ENCODE results near the gene NPHP4.

NPHP4 gene

GRCh38 chr1:6005276-6005917 is 13.2 kb upstream of the NPHP4 start:
- H3K27ac ChIP-seq (ENCODE audit: low read depth, low read length), result no peak overlapping the region
- no peak overlapping the region for H3K9ac ChIP-seq (ENCODE audit: low read length in 5 of 5)
- no peaks in the 10 kb centered on the region for H3K36me3 ChIP-seq (ENCODE audit: control insufficient read depth in 5 of 5, insufficient read depth in 5 of 5, low read length in 5 of 5)
- H3K4me3 ChIP-seq (ENCODE audit: low read depth in 1 of 5, low read length in 5 of 5), result no peak overlapping the region
- peaks cover 0 to 8% (median 0%) of the 10 kb centered on the region in 5 donors for H3K4me1 ChIP-seq (ENCODE audit: control insufficient read depth in 5 of 5, insufficient read depth in 5 of 5, low read length in 5 of 5)
- H3K27me3 ChIP-seq (ENCODE audit: control insufficient read depth in 5 of 5, insufficient read depth in 4 of 5, low read length in 5 of 5), result peaks cover 0 to 14% (median 0%) of the 10 kb centered on the region in 5 donors
- H3K9me3 ChIP-seq (ENCODE audit: control insufficient read depth in 5 of 5, low read length in 5 of 5), result no peaks in the 10 kb centered on the region

GRCh38 chr1:6004412-6005123 is 12.3 kb upstream of the NPHP4 start:
- peaks cover 0 to 18% (median 0%) of the 10 kb centered on the region in 5 donors for H3K27me3 ChIP-seq (ENCODE audit: control insufficient read depth in 5 of 5, insufficient read depth in 4 of 5, low read length in 5 of 5)
- H3K4me1 ChIP-seq (ENCODE audit: control insufficient read depth in 5 of 5, insufficient read depth in 5 of 5, low read length in 5 of 5), result peaks cover 0 to 8% (median 0%) of the 10 kb centered on the region in 5 donors
- no peak overlapping the region for H3K27ac ChIP-seq (ENCODE audit: low read depth, low read length)
- H3K9me3 ChIP-seq (ENCODE audit: control insufficient read depth in 5 of 5, low read length in 5 of 5), result no peaks in the 10 kb centered on the region
- no peak overlapping the region for H3K4me3 ChIP-seq (ENCODE audit: low read depth in 1 of 5, low read length in 5 of 5)
- no peaks in the 10 kb centered on the region for H3K36me3 ChIP-seq (ENCODE audit: control insufficient read depth in 5 of 5, insufficient read depth in 5 of 5, low read length in 5 of 5)
- H3K9ac ChIP-seq (ENCODE audit: low read length in 5 of 5), result no peak overlapping the region

DNA sequence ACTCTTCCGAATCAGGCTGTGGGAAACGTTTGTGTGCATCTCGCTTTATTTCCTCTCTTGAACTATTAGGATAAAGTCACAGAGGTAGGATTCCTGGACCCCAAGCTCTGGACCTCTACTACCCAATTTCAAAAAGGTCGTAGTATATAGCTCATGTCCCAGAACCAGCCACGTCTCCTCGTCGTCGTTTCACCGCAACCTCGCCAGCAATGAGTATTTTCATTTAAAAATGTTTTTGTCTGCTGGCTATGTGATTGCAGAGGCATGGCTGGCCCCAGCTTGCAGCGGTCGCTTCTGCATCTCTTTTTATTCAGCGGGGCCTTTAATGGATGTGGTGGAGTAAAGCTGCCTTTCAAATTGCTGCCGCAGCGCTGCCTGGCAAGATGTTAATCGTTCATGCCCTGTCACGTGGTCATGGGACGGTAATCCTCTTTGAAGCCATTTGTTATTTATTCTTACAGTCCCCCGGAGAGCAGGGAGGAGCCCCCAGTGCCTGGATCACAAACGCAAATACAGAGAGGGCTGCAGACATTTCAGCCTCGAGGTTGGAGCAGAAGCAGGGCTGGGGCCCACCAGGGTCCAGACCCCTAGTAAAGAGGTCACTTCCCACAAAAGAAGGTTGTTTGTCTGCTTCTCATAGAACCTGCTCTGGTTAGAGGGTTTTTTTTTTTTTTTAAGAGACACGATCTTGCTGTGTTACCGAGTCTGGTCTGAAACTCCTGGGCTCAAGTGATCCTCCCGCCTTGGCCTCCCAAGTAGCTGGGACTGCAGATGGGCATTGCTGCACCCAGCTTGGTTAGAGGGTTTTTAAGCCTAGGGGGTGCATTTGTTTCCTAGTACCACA is 11.6 kb upstream of the NPHP4 start:
- Histone ChIP-seq H3K9ac (ENCODE audit: low read length in 5 of 5) (no peak overlapping the region), H3K9me3 (ENCODE audit: control insufficient read depth in 5 of 5, low read length in 5 of 5) (no peaks in the 10 kb centered on the region), H3K27me3 (ENCODE audit: control insufficient read depth in 5 of 5, insufficient read depth in 4 of 5, low read length in 5 of 5) (peaks cover 0 to 18% (median 0%) of the 10 kb centered on the region in 5 donors), H3K4me1 (ENCODE audit: control insufficient read depth in 5 of 5, insufficient read depth in 5 of 5, low read length in 5 of 5) (peaks cover 0 to under 1% (median 0%) of the 10 kb centered on the region in 5 donors), H3K36me3 (ENCODE audit: control insufficient read depth in 5 of 5, insufficient read depth in 5 of 5, low read length in 5 of 5) (no peaks in the 10 kb centered on the region), H3K4me3 (ENCODE audit: low read depth in 1 of 5, low read length in 5 of 5) (no peak overlapping the region), H3K27ac (ENCODE audit: low read depth, low read length) (no peak overlapping the region)

DNA sequence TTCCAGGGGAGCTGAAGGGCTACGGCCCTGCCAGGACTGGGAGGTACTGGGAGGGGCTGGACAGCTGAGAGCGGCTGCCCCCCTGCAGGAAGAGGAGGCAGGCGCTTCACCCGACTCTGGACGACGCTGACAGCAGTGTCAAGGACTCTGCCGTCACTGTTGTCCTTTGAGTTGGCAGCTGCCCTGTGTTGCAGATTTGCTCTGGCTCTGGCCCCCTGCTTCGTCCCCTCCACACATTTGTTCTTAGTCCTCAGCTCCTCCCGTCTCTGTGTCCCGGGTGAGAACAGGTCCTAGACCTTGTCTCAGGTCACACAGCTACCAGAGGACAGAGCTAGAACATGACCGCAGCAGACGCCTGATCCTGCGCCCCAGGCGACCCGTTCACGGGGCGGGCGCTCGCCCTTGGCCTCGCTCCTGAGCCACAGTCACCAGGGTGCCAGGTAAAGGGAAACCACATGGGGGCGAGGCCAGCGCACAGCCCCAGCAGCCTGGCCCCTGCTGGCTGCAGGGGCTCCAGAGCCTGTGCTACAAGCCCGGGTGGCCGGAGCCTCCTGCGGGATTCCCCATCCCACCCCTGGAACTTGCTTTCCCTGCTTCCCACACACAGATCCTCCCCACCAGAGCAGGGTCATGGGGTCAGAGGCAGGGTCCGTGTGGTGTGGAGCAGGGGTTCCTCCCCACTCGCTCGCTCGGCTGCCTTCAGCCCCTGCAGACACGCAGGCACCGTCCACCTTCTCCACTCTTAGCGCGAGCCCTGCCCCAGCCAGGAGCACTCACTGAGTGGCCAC is 10.7 kb upstream of the NPHP4 start:
- no peaks in the 10 kb centered on the region for H3K36me3 ChIP-seq (ENCODE audit: control insufficient read depth in 5 of 5, insufficient read depth in 5 of 5, low read length in 5 of 5)
- no peak overlapping the region for H3K4me3 ChIP-seq (ENCODE audit: low read depth in 1 of 5, low read length in 5 of 5)
- no peaks in the 10 kb centered on the region for H3K9me3 ChIP-seq (ENCODE audit: control insufficient read depth in 5 of 5, low read length in 5 of 5)
- H3K9ac ChIP-seq (ENCODE audit: low read length in 5 of 5), result no peak overlapping the region
- H3K27ac ChIP-seq (ENCODE audit: low read depth, low read length), result no peak overlapping the region
- no peaks in the 10 kb centered on the region for H3K4me1 ChIP-seq (ENCODE audit: control insufficient read depth in 5 of 5, insufficient read depth in 5 of 5, low read length in 5 of 5)
- H3K27me3 ChIP-seq (ENCODE audit: control insufficient read depth in 5 of 5, insufficient read depth in 4 of 5, low read length in 5 of 5), result peaks cover 0 to 18% (median 0%) of the 10 kb centered on the region in 5 donors

GRCh38 chr1:6001992-6002576 is 9.9 kb upstream of the NPHP4 start:
- no peak overlapping the region for H3K27ac ChIP-seq (ENCODE audit: low read depth, low read length)
- no peaks in the 10 kb centered on the region for H3K4me1 ChIP-seq (ENCODE audit: control insufficient read depth in 5 of 5, insufficient read depth in 5 of 5, low read length in 5 of 5)
- no peak overlapping the region for H3K9ac ChIP-seq (ENCODE audit: low read length in 5 of 5)
- H3K4me3 ChIP-seq (ENCODE audit: low read depth in 1 of 5, low read length in 5 of 5), result no peak overlapping the region
- no peaks in the 10 kb centered on the region for H3K9me3 ChIP-seq (ENCODE audit: control insufficient read depth in 5 of 5, low read length in 5 of 5)
- peaks cover 0 to 12% (median 0%) of the 10 kb centered on the region in 5 donors for H3K27me3 ChIP-seq (ENCODE audit: control insufficient read depth in 5 of 5, insufficient read depth in 4 of 5, low read length in 5 of 5)
- no peaks in the 10 kb centered on the region for H3K36me3 ChIP-seq (ENCODE audit: control insufficient read depth in 5 of 5, insufficient read depth in 5 of 5, low read length in 5 of 5)

- H3K4me1 ChIP-seq (ENCODE audit: control insufficient read depth in 5 of 5, insufficient read depth in 5 of 5, low read length in 5 of 5), result no peaks in the 10 kb centered on the region
- peaks cover 0 to 11% (median 0%) of the 10 kb centered on the region in 5 donors for H3K27me3 ChIP-seq (ENCODE audit: control insufficient read depth in 5 of 5, insufficient read depth in 4 of 5, low read length in 5 of 5)
- no peak overlapping the region for H3K27ac ChIP-seq (ENCODE audit: low read depth, low read length)
- no peaks in the 10 kb centered on the region for H3K36me3 ChIP-seq (ENCODE audit: control insufficient read depth in 5 of 5, insufficient read depth in 5 of 5, low read length in 5 of 5)
- no peak overlapping the region for H3K4me3 ChIP-seq (ENCODE audit: low read depth in 1 of 5, low read length in 5 of 5)
- H3K9ac ChIP-seq (ENCODE audit: low read length in 5 of 5), result no peak overlapping the region
- no peaks in the 10 kb centered on the region for H3K9me3 ChIP-seq (ENCODE audit: control insufficient read depth in 5 of 5, low read length in 5 of 5)
Measured at GRCh38 chr1:6000444-6001288, 8.4 kb upstream of the NPHP4 start.

GRCh38 chr1:5999711-6000443 is 7.7 kb upstream of the NPHP4 start:
- Histone ChIP-seq H3K4me3 (ENCODE audit: low read depth in 1 of 5, low read length in 5 of 5) (no peak overlapping the region), H3K4me1 (ENCODE audit: control insufficient read depth in 5 of 5, insufficient read depth in 5 of 5, low read length in 5 of 5) (peaks cover 0 to 4% (median 0%) of the 10 kb centered on the region in 5 donors), H3K9me3 (ENCODE audit: control insufficient read depth in 5 of 5, low read length in 5 of 5) (no peaks in the 10 kb centered on the region), H3K27me3 (ENCODE audit: control insufficient read depth in 5 of 5, insufficient read depth in 4 of 5, low read length in 5 of 5) (peaks cover 0 to 13% (median 0%) of the 10 kb centered on the region in 5 donors), H3K9ac (ENCODE audit: low read length in 5 of 5) (no peak overlapping the region), H3K36me3 (ENCODE audit: control insufficient read depth in 5 of 5, insufficient read depth in 5 of 5, low read length in 5 of 5) (no peaks in the 10 kb centered on the region), H3K27ac (ENCODE audit: low read depth, low read length) (no peak overlapping the region)

GRCh38 chr1:5998906-5999301 is 6.7 kb upstream of the NPHP4 start:
- Histone ChIP-seq H3K27ac (ENCODE audit: low read depth, low read length) (no peak overlapping the region), H3K9ac (ENCODE audit: low read length in 5 of 5) (no peak overlapping the region), H3K36me3 (ENCODE audit: control insufficient read depth in 5 of 5, insufficient read depth in 5 of 5, low read length in 5 of 5) (no peaks in the 10 kb centered on the region), H3K27me3 (ENCODE audit: control insufficient read depth in 5 of 5, insufficient read depth in 4 of 5, low read length in 5 of 5) (peaks cover 0 to 13% (median under 1%) of the 10 kb centered on the region in 5 donors), H3K4me1 (ENCODE audit: control insufficient read depth in 5 of 5, insufficient read depth in 5 of 5, low read length in 5 of 5) (peaks cover 0 to 12% (median 0%) of the 10 kb centered on the region in 5 donors), H3K4me3 (ENCODE audit: low read depth in 1 of 5, low read length in 5 of 5) (no peak overlapping the region), H3K9me3 (ENCODE audit: control insufficient read depth in 5 of 5, low read length in 5 of 5) (no peaks in the 10 kb centered on the region)

Data from subcutaneous abdominal adipose tissue (tissue), 5 donors.